Measurements from ENCODE around the gene FGD4. TPM values are rescaled to one million over a fixed set of nuclear protein-coding genes. Genes with fewer than 3 reads are reported as not detected.

FGD4 gene
- total RNA-seq, 4 donors from 2014 or later, result 85.8 to 135 (median 123) TPM

- Histone ChIP-seq H3K4me3 (no peak overlapping the region), H3K27ac (no peak overlapping the region), H3K4me1 (no peaks in the 10 kb centered on the region), H3K36me3 (no peaks in the 10 kb centered on the region), H3K9me3 (no peaks in the 10 kb centered on the region), H3K27me3 (no peaks in the 10 kb centered on the region)
- TF ChIP-seq POLR2A (IDR thresholded peaks at IDR 0.05) (no peak), CTCF (IDR thresholded peaks at IDR 0.05) (no peak)
- no peak for DNase-seq
Observed at GRCh38 chr12:32662665-32663064, 263.3 kb downstream of the FGD4 start.

GRCh38 chr12:32666018-32666417 lies 266.7 kb downstream of the FGD4 start:
- Histone ChIP-seq H3K27ac (no peak overlapping the region), H3K4me3 (no peak overlapping the region), H3K27me3 (no peaks in the 10 kb centered on the region), H3K4me1 (no peaks in the 10 kb centered on the region), H3K36me3 (no peaks in the 10 kb centered on the region), H3K9me3 (peaks cover 0 to 5% (median 0%) of the 10 kb centered on the region in 4 donors)
- no peak for TF ChIP-seq POLR2A (IDR thresholded peaks at IDR 0.05)
- no peak for DNase-seq

- Histone ChIP-seq H3K36me3 (no peaks in the 10 kb centered on the region), H3K27ac (no peak overlapping the region), H3K4me1 (no peaks in the 10 kb centered on the region), H3K27me3 (no peaks in the 10 kb centered on the region), H3K4me3 (no peak overlapping the region), H3K9me3 (peaks cover 0 to 5% (median 0%) of the 10 kb centered on the region in 4 donors)
- no peak for DNase-seq
- TF ChIP-seq POLR2A (IDR thresholded peaks at IDR 0.05), result no peak
- no peak for TF ChIP-seq CTCF (IDR thresholded peaks at IDR 0.05)
Observed at GRCh38 chr12:32669584-32669983, 270.2 kb downstream of the FGD4 start.

- no peak overlapping the region for H3K4me3 ChIP-seq
- peak in 1 of 3 donors; percentile 61 for DNase-seq
- H3K27ac ChIP-seq, result no peak overlapping the region
- H3K27me3 ChIP-seq, result no peaks in the 10 kb centered on the region
- H3K9me3 ChIP-seq, result peaks cover 0 to 5% (median 0%) of the 10 kb centered on the region in 4 donors
- peak in 4 of 6 experiments; percentile 31 to 70 (median 64) for TF ChIP-seq CTCF (IDR thresholded peaks at IDR 0.05)
- no peak for TF ChIP-seq POLR2A (IDR thresholded peaks at IDR 0.05)
- no peaks in the 10 kb centered on the region for H3K36me3 ChIP-seq
- H3K4me1 ChIP-seq, result no peaks in the 10 kb centered on the region
Observed at GRCh38 chr12:32671930-32672780, 272.8 kb downstream of the FGD4 start.

GRCh38 chr12:32679091-32679919 lies 279.9 kb downstream of the FGD4 start, which contains the start of gene DNM1L:
TSS of gene DNM1L (plus strand) at chr12:32679301. CDS start at chr12:32679364, 63 bp downstream.
- Histone ChIP-seq H3K36me3 (no peaks in the 10 kb centered on the region), H3K4me3 (peak within 1 kb of the TSS; percentile 74 to 91 (median 88)), H3K4me1 (peaks cover 0 to 9% (median 0%) of the 10 kb centered on the region in 4 donors), H3K27ac (peak within 1 kb of the TSS; percentile 89 to 94 (median 92)), H3K9me3 (no peaks in the 10 kb centered on the region), H3K27me3 (no peaks in the 10 kb centered on the region)
- DNase-seq, result peak; percentile 92 to 97 (median 94)
- TF ChIP-seq POLR2A (IDR thresholded peaks at IDR 0.05) (peak; percentile 79 to 90), CTCF (IDR thresholded peaks at IDR 0.05) (peak in 4 of 6 experiments; percentile 19 to 37 (median 33))
